ENCODE measurements around the gene SMAD7. TPM values are rescaled to one million over a fixed set of nuclear protein-coding genes. Genes with fewer than 3 reads are reported as not detected.

SMAD7 gene
- total RNA-seq, 4 donors from 2014 or later: 33.6 to 78.4 (median 47.2) TPM

GRCh38 chr18:48896875-48897511 lies 53.8 kb downstream of the SMAD7 start:
- DNase-seq (ENCODE audit: low spot score): no peak

GRCh38 chr18:48896326-48896874 lies 54.4 kb downstream of the SMAD7 start:
- ATAC-seq (ENCODE audit: low FRiP score): no peak
- TF ChIP-seq, protein P1, sequence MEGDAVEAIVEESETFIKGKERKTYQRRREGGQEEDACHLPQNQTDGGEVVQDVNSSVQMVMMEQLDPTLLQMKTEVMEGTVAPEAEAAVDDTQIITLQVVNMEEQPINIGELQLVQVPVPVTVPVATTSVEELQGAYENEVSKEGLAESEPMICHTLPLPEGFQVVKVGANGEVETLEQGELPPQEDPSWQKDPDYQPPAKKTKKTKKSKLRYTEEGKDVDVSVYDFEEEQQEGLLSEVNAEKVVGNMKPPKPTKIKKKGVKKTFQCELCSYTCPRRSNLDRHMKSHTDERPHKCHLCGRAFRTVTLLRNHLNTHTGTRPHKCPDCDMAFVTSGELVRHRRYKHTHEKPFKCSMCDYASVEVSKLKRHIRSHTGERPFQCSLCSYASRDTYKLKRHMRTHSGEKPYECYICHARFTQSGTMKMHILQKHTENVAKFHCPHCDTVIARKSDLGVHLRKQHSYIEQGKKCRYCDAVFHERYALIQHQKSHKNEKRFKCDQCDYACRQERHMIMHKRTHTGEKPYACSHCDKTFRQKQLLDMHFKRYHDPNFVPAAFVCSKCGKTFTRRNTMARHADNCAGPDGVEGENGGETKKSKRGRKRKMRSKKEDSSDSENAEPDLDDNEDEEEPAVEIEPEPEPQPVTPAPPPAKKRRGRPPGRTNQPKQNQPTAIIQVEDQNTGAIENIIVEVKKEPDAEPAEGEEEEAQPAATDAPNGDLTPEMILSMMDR (IDR thresholded peaks at IDR 0.05): no peak

More at GRCh38 chr18:48896875-48897511, 53.8 kb downstream of the SMAD7 start:
- TF ChIP-seq, protein P1 (IDR thresholded peaks at IDR 0.05): no peak
- ATAC-seq (ENCODE audit: low FRiP score): no peak

GRCh38 chr18:48894799-48895346 lies 55.9 kb downstream of the SMAD7 start:
- ATAC-seq (ENCODE audit: low FRiP score) (no peak), DNase-seq (ENCODE audit: low spot score) (no peak)
- TF ChIP-seq, protein P1 (IDR thresholded peaks at IDR 0.05): no peak

More at GRCh38 chr18:48896326-48896874, 54.4 kb downstream of the SMAD7 start:
- no peak for DNase-seq (ENCODE audit: low spot score)

- ATAC-seq (ENCODE audit: low FRiP score): no peak
- DNase-seq (ENCODE audit: low spot score): no peak
- TF ChIP-seq, protein P1 (IDR thresholded peaks at IDR 0.05): no peak
These were observed 56.9 kb downstream of the SMAD7 start for GRCh38 chr18:48893608-48894600.

DNA sequence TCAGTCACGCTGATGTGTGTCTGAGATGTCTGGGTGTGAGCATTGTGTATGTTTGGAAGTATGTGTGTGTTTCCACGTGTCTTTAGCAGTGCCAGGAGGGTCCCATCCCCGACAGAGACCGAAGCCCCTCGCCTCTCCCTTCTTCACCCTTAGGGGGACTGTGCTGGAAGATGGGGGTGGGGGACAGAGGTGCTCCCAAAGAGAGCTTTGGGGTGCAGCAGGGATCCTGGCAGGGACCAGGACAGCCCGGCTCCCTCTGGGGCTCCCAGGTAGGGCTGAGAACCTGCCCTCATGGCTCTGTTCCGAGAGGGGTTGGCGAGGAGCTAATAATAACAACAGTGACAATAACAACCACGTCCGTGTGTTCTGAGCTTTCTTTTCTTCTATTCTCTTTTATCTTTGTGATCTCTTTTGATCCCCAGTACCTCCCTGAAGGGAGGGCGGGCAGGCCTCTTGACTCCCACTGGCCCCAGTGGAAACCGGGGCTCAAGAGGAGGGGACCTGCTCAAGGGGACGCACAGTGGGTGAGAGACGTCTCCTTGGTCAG lies 57.6 kb downstream of the SMAD7 start:
- ATAC-seq (ENCODE audit: low FRiP score) (no peak), DNase-seq (ENCODE audit: low spot score) (no peak)
- TF ChIP-seq, protein P1 (IDR thresholded peaks at IDR 0.05): no peak

GRCh38 chr18:48892146-48892855 lies 58.5 kb downstream of the SMAD7 start:
- ATAC-seq (ENCODE audit: low FRiP score) (no peak), DNase-seq (ENCODE audit: low spot score) (no peak)
- TF ChIP-seq, protein P1 (IDR thresholded peaks at IDR 0.05): no peak
